ENCODE results near the gene CEP170. TPM values are rescaled to one million over a fixed set of nuclear protein-coding genes. Genes with fewer than 3 reads are reported as not detected.
"Not testable (repeated sequence)": the region's sequence is repeated elsewhere in the genome, so short reads cannot be mapped to it uniquely, and the experiment has no call there.

The CEP170 gene
- total RNA-seq, 6 experiments from 2014 or later, result 12.6 to 24.6 (median 14.6) TPM

- DNase-seq; H3K4me1 ChIP-seq; H3K9me3 ChIP-seq; H3K27ac ChIP-seq; H3K27me3 ChIP-seq; ATAC-seq; intact Hi-C loops (cut with DNase I); H3K36me3 ChIP-seq; H3K4me3 ChIP-seq: not testable (repeated sequence)
- 65% methylated on average over 5 of the region's 5 CpGs for WGBS (ENCODE audit: insufficient coverage, low coverage, low lambda C conversion rate, missing lambda C conversion rate)
Measured at GRCh38 chr1:243104452-243104851, 150.6 kb downstream of the CEP170 start.

DNA sequence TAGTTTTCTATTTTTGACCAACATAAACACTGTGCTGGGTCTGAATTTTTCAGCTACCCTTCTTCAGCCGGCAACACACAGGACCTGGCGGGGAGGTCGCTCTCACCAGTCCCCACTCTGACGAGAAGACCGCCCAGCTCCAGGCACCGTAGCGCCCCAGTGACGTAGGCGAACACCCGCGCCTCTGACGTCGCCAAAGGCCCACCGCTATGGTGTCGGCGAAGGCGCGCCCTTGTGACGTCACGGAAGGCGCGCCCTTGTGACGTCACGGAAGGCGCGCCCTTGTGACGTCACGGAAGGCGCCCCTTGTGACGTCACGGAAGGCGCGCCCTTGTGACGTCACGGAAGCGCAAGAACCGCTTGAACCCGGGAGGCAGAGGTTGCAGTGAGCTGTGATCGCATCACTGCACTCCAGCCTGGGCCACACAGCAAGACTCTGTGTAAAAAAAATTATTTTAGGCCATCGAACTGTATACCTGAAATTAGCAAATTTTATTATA, 153.5 kb downstream of the CEP170 start:
- H3K4me3 ChIP-seq, result peak overlapping the region in 2 of 3 donors; percentile 11 to 57
- ATAC-seq (peak in 2 of 4 donors; percentile 27 to 61), DNase-seq (peak; percentile 19 to 73 (median 57))
- H3K27me3 ChIP-seq; H3K9me3 ChIP-seq; H3K36me3 ChIP-seq; intact Hi-C loops (cut with DNase I); H3K4me1 ChIP-seq; H3K27ac ChIP-seq: not testable (repeated sequence)
- WGBS (ENCODE audit: insufficient coverage, low coverage, low lambda C conversion rate, missing lambda C conversion rate), result 52% methylated on average over 21 of the region's 40 CpGs

DNA sequence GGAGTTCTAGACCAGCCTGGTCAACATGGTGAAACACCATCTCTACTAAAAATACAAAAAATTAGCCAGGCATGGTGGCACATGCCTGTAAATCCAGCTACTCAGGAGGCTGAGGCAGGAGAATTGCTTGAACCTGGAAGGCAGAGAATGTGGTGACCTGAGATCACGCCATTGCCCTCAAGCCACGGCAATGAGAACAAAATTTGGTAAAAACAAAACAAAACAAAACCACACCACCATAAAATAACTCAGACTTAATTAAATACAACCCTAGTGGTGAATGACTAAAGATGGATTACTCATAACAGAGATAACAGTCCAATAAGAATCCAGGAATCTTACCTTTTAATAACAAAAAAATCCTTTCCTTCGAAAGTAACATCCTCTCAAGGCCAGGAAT, 167.7 kb downstream of the CEP170 start:
- H3K27me3 ChIP-seq; H3K27ac ChIP-seq; H3K9me3 ChIP-seq; H3K4me3 ChIP-seq; intact Hi-C loops (cut with DNase I); H3K4me1 ChIP-seq; H3K36me3 ChIP-seq; DNase-seq; ATAC-seq: not testable (repeated sequence)
- WGBS (ENCODE audit: insufficient coverage, low coverage, low lambda C conversion rate, missing lambda C conversion rate), result 93% methylated on average over 3 of the region's 3 CpGs

Small RNAs within 50 kb of the gene (small RNA-seq; reads per million reads assigned to genes)
- gene RNU6-747P, result 0 reads per million in 2 experiments

Other genes with a start within 250 kb of the CEP170 start
- gene SDCCAG8, start 760 bp upstream of the CEP170 start, total RNA-seq, result 10 to 100 TPM; 13.4 to 20.6 (median 15.6) TPM

Measured in right lobe of liver (tissue), 6 donors.